Spleen (tissue), 11 donors: ENCODE measurements around the gene TXNL4A. TPM values are rescaled to one million over a fixed set of nuclear protein-coding genes. Genes with fewer than 3 reads are reported as not detected.

Source experiments
- DNase-seq: peaks from one replicate; pipeline ENCODE4 v3.0.0-alpha.2; 2020
- H3K27ac ChIP-seq, 8 donors: fragments of 200-600 bp; sonication (generic) in 7 of 8; 1 replicate in 4 of 8; 2 replicates in 4 of 8; pipeline versions ENCODE4 v1.5.0 to v1.8.0; 2016 to 2021; ENCODE audit warnings: inconsistent platforms in 4 of 8, mild to moderate bottlenecking in 4 of 8, moderate library complexity in 1 of 8
- H3K27me3 ChIP-seq, 7 donors: fragments of 200-600 bp; sonication (generic) in 6 of 7; replicated peaks in 1 of 7; 1 replicate in 4 of 7; 2 replicates in 3 of 7; pipeline versions ENCODE4 v1.5.0 to v1.8.0; 2016 to 2021; ENCODE audit warnings: inconsistent platforms in 3 of 7, mild to moderate bottlenecking in 1 of 7
- H3K36me3 ChIP-seq, 6 donors: fragments of 200-600 bp; sonication (generic) in 5 of 6; 1 replicate in 4 of 6; 2 replicates in 2 of 6; pipeline versions ENCODE4 v1.5.0 to v1.8.0; 2016 to 2021; ENCODE audit warnings: inconsistent platforms in 2 of 6
- H3K4me1 ChIP-seq, 6 donors: fragments of 200-600 bp; sonication (generic) in 5 of 6; 1 replicate in 3 of 6; 2 replicates in 3 of 6; pipeline versions ENCODE4 v1.5.0 to v1.8.0; 2016 to 2021; ENCODE audit warnings: inconsistent platforms in 3 of 6
- H3K4me3 ChIP-seq, 8 donors: fragments of 200-600 bp; sonication (generic) in 7 of 8; 1 replicate in 4 of 8; 2 replicates in 4 of 8; pipeline versions ENCODE4 v1.5.0 to v1.8.0; 2016 to 2021; ENCODE audit warnings: inconsistent platforms in 4 of 8, mild to moderate bottlenecking in 4 of 8, moderate library complexity in 2 of 8
- H3K9me3 ChIP-seq, 8 donors: fragments of 200-600 bp; sonication (generic) in 7 of 8; 1 replicate in 4 of 8; 2 replicates in 4 of 8; pipeline versions ENCODE4 v1.5.0 to v1.8.0; 2016 to 2021; ENCODE audit warnings: inconsistent platforms in 4 of 8
- POLR2A ChIP-seq, 3 donors: fragments of 450-650 bp; IDR thresholded peaks; one replicate each; pipeline ENCODE4 v1.5.1; 2017; ENCODE audit warnings: antibody characterized with exemption in 3 of 3, mild to moderate bottlenecking in 1 of 3
- POLR2AphosphoS5 ChIP-seq, 3 donors: sonication (generic); formaldehyde crosslinking; IDR thresholded peaks; one replicate each; pipeline ENCODE4 v1.5.1; 2017; ENCODE audit warnings: antibody characterized with exemption in 3 of 3
- WGBS, 5 donors: extraction: QIAGEN DNeasy Blood & Tissue Kit in 3 of 5; methylation state at CpG; one replicate each; pipeline versions ENCODE4 v1.1.5 to v1.1.7; 2013 to 2018; 5-methylcytosine and 5-hydroxymethylcytosine counted together
- intact Hi-C: fragments of 100-400 bp; cut with DNase I; formaldehyde crosslinking; loops from one replicate; pipeline ENCODE4 v1.15.0; 2023; ENCODE audit warnings: low total_unique reads
- polyA plus RNA-seq, 3 donors: library from polyadenylated mRNA; stranded (reverse); fragments of 200-250 nt; gene quantifications; one replicate each; pipeline ENCODE4 v1.2.1, GENCODE V29; 2013
- total RNA-seq, 7 donors: library from RNA; depleted of rRNA in 3 of 7; stranded (reverse); fragments of >200 nt in 3 of 7; fragmentation: NEBNext Ultra II Directional in 4 of 7; extraction: Animal tissue kit (Norgen Biotek cat#: 25700) in 4 of 7; gene quantifications; one replicate each; pipeline versions ENCODE4 v1.1.0 to v1.2.1, GENCODE V29; 2016 to 2021
- TF ChIP-seq, protein P1 (sequence below), 11 experiments: fragments of 200-600 bp in 7 of 11; fragments of 450-650 bp in 4 of 11; sonication (generic) in 4 of 11; IDR thresholded peaks in 8 of 11; conservative IDR thresholded peaks in 3 of 11; 1 replicate in 7 of 11; 2 replicates in 4 of 11; pipeline versions ENCODE4 v1.4.0 to v1.8.0; 2016 to 2021; ENCODE audit warnings: antibody characterized with exemption in 11 of 11, inconsistent platforms in 4 of 11, mild to moderate bottlenecking in 1 of 11
- donor health status: healthy with polysubstance abuse.
- donor health status: DM: no; HTN: no; CAD: no; lungs with moderate emphysema.
- donor health status: DM: no; HTN: no; CAD: no.
- donor health status: Bipolar disorder and iron deficiency.
- donor health status: healthy.
- donor health status: DM: no; HTN: no; CAD: no.
- donor health status: DM: yes; HTN: yes; CAD: no.

TXNL4A gene
- total and polyA plus RNA-seq, 10 donors = 20.7 to 98.5 (median 69.3) TPM

DNA sequence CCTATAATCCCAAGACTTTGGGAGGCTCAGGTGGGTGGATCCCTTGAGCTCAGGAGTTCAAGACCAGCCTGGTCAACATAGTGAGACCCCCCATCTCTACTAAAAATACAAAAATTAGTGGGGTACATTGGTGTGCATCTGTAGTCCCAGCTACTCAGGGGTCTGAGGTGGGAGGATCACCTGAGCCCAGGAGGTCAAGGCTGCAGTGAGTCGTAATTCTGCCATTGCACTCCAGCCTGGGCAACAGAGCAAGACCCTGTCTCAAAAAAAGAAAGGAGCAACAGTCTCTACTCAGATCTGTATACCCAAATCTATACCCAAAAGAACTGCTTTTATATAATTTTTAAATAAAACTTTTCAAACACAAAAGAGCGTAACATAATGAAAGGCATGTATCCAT, 29.4 kb downstream of the TXNL4A start:
- H3K27me3 ChIP-seq = peaks cover 0 to 6% (median 0%) of the 10 kb centered on the region in 7 donors
- no peak overlapping the region for H3K4me3 ChIP-seq
- H3K27ac ChIP-seq = no peak overlapping the region
- no peak for DNase-seq
- H3K4me1 ChIP-seq = peaks cover 2 to 21% (median 7%) of the 10 kb centered on the region in 6 donors
- intact Hi-C loops = no loop called here
- WGBS, 5 donors = 92 to 98% (median 96%) methylated on average over 2 of the region's 2 CpGs
- TF ChIP-seq, protein P1, sequence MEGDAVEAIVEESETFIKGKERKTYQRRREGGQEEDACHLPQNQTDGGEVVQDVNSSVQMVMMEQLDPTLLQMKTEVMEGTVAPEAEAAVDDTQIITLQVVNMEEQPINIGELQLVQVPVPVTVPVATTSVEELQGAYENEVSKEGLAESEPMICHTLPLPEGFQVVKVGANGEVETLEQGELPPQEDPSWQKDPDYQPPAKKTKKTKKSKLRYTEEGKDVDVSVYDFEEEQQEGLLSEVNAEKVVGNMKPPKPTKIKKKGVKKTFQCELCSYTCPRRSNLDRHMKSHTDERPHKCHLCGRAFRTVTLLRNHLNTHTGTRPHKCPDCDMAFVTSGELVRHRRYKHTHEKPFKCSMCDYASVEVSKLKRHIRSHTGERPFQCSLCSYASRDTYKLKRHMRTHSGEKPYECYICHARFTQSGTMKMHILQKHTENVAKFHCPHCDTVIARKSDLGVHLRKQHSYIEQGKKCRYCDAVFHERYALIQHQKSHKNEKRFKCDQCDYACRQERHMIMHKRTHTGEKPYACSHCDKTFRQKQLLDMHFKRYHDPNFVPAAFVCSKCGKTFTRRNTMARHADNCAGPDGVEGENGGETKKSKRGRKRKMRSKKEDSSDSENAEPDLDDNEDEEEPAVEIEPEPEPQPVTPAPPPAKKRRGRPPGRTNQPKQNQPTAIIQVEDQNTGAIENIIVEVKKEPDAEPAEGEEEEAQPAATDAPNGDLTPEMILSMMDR (IDR thresholded peaks at IDR 0.05 in 8 of 11, conservative IDR thresholded peaks at IDR 0.05 in 3 of 11) = no peak
- TF ChIP-seq POLR2AphosphoS5 (IDR thresholded peaks at IDR 0.05) (no peak), POLR2A (IDR thresholded peaks at IDR 0.05) (no peak)
- H3K36me3 ChIP-seq = no peaks in the 10 kb centered on the region
- no peaks in the 10 kb centered on the region for H3K9me3 ChIP-seq

DNA sequence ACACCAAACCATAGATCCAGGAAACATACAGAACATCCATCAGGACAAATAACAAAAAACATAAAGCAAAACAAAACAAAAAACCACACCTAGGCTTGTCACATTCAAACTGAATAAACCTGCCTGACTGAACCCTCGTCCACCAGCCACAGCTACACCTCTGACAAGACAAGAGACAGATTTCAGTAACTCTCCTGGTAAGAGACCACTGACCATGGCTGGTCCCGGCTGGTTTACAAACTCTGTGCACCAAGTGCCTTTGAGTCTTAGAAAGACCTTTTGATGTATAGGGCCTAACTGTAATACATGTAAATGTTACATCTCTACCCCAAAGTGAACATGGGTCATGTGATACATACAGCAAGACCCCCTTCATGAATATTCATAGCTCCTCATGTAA, 32.1 kb downstream of the TXNL4A start:
- no peak for DNase-seq
- Histone ChIP-seq H3K27ac (no peak overlapping the region), H3K4me3 (no peak overlapping the region), H3K4me1 (peaks cover 0 to 14% (median 6%) of the 10 kb centered on the region in 6 donors), H3K36me3 (no peaks in the 10 kb centered on the region), H3K9me3 (no peaks in the 10 kb centered on the region), H3K27me3 (peaks cover 0 to 12% (median 0%) of the 10 kb centered on the region in 7 donors)
- intact Hi-C loops = no loop called here
- WGBS, 5 donors = 82 to 91% (median 86%) methylated on average over 2 of the region's 2 CpGs
- TF ChIP-seq POLR2A (IDR thresholded peaks at IDR 0.05) = no peak
- no peak for TF ChIP-seq POLR2AphosphoS5 (IDR thresholded peaks at IDR 0.05)
- TF ChIP-seq, protein P1 (IDR thresholded peaks at IDR 0.05 in 8 of 11, conservative IDR thresholded peaks at IDR 0.05 in 3 of 11) = no peak

DNA sequence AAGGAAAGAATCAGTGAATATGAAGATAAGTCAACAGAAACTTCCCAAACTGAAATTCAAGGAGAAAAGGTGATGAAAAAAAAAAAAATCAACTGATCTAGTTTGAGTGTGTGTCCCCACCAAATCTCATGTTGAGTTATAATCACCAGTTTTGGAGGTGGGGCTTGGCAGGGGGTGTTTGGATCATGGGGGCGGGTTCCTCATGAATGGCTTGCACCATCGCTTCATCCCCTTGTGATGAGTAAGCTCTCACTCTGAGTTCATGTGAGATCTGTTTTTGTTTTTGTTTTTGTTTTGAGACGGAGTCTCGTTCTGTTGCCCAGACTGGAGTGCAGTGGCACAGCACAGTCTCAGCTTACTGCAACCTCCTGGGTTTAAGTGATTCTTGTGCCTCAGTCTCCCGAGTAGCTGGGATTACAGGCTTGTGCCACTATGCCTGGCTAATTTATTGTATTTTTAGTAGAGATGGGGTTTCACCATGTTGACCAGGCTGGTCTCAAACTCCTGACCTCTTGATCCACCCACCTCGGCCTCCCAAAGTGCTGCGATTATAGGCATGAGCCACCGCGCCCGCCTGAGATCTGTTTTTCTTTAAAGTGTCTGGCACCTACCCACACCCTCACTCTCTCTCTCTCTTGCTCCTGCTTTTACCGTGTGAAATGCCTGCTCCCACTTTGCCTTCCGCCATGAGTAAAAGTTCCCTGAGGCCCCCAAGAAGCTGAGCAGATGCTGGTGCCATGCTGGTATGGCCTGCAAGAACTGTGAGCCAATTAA, 32.9 kb downstream of the TXNL4A start:
- TF ChIP-seq POLR2AphosphoS5 (IDR thresholded peaks at IDR 0.05) (no peak), POLR2A (IDR thresholded peaks at IDR 0.05) (no peak)
- TF ChIP-seq, protein P1 (IDR thresholded peaks at IDR 0.05 in 8 of 11, conservative IDR thresholded peaks at IDR 0.05 in 3 of 11) = no peak
- no peaks in the 10 kb centered on the region for H3K36me3 ChIP-seq
- peaks cover 0 to 12% (median 0%) of the 10 kb centered on the region in 7 donors for H3K27me3 ChIP-seq
- no peak overlapping the region for H3K4me3 ChIP-seq
- no peaks in the 10 kb centered on the region for H3K9me3 ChIP-seq
- DNase-seq = no peak
- peaks cover under 1 to 15% (median 8%) of the 10 kb centered on the region in 6 donors for H3K4me1 ChIP-seq
- H3K27ac ChIP-seq = no peak overlapping the region
- intact Hi-C loops = no loop called here
- WGBS, 5 donors = 80 to 94% (median 88%) methylated on average over 12 of the region's 12 CpGs

DNA sequence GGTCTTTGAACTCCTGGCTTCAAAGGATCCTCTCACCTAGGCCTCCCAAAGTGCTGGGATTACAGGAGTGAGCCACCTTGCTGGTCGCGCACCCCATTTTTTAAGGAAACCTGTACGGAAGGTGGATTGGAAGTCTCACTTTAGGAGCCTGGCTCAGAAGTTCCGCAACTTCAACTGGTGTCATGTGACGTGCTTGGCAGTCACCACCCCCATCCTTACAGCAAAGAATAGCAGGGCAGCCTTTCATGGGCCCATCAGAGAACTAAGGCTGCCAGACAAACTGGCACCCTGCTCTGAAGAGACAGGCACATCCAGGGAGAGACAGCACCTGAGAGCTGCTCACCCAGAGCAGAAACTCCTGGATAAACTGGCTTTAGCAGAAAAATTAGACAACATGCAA, 33.6 kb downstream of the TXNL4A start:
- H3K9me3 ChIP-seq = no peaks in the 10 kb centered on the region
- TF ChIP-seq POLR2AphosphoS5 (IDR thresholded peaks at IDR 0.05) (no peak), POLR2A (IDR thresholded peaks at IDR 0.05) (no peak)
- no peaks in the 10 kb centered on the region for H3K36me3 ChIP-seq
- peaks cover 0 to 11% (median 0%) of the 10 kb centered on the region in 7 donors for H3K27me3 ChIP-seq
- H3K4me1 ChIP-seq = peaks cover 6 to 19% (median 15%) of the 10 kb centered on the region in 6 donors
- DNase-seq = no peak
- intact Hi-C loops = no loop called here
- 63 to 94% (median 78%) methylated on average over 5 of the region's 5 CpGs for WGBS, 5 donors
- H3K4me3 ChIP-seq = no peak overlapping the region
- no peak overlapping the region for H3K27ac ChIP-seq
